ENCODE results near the gene CCDC157.

The CCDC157 gene

DNA sequence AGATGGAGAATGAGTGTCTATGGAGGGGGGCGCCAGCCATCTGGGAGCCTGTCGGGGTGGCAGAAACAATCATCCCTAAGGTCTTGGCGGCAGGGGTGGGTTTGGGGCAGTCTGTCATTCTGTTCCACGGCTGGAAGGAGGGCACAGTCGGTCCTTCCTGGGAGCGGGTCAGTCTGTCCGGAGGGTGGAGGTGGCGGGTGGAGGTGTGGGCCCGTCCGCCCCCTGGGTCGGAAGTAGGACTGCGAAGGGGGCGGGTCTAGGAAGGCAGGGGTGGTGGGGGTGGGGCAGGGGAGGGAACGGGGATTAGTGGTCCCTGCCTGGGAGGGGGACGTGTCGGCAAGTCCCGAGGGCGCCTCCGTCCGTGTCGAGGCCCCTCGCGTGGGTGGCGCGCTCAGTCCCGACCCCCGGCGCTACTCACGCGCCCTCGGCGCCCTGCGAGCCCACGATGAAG is 30.5 kb upstream of the CCDC157 start:
- H3K4me1 ChIP-seq (ENCODE audit: insufficient read depth, low read length, severe bottlenecking), result peaks cover 29% of the 10 kb centered on the region
- H3K27ac ChIP-seq (ENCODE audit: low read depth, low read length, poor library complexity, severe bottlenecking), result no peak overlapping the region
- no peaks in the 10 kb centered on the region for H4K20me1 ChIP-seq (ENCODE audit: insufficient read depth, low read length)
- no peaks in the 10 kb centered on the region for H3F3A ChIP-seq (ENCODE audit: insufficient read depth, low read length)
- no peaks in the 10 kb centered on the region for H3K79me2 ChIP-seq (ENCODE audit: insufficient read depth, low read length)
- TF ChIP-seq EZH2 (IDR thresholded peaks at IDR 0.05; ENCODE audit: borderline replicate concordance, low read length), result no peak
- TF ChIP-seq, protein P1, sequence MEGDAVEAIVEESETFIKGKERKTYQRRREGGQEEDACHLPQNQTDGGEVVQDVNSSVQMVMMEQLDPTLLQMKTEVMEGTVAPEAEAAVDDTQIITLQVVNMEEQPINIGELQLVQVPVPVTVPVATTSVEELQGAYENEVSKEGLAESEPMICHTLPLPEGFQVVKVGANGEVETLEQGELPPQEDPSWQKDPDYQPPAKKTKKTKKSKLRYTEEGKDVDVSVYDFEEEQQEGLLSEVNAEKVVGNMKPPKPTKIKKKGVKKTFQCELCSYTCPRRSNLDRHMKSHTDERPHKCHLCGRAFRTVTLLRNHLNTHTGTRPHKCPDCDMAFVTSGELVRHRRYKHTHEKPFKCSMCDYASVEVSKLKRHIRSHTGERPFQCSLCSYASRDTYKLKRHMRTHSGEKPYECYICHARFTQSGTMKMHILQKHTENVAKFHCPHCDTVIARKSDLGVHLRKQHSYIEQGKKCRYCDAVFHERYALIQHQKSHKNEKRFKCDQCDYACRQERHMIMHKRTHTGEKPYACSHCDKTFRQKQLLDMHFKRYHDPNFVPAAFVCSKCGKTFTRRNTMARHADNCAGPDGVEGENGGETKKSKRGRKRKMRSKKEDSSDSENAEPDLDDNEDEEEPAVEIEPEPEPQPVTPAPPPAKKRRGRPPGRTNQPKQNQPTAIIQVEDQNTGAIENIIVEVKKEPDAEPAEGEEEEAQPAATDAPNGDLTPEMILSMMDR (IDR thresholded peaks at IDR 0.05; ENCODE audit: low read length), result no peak
- H3K9me2 ChIP-seq (ENCODE audit: low read depth, low read length), result no peaks in the 10 kb centered on the region
- no peaks in the 10 kb centered on the region for H3K9me3 ChIP-seq (ENCODE audit: low read length)
- no peak overlapping the region for H2AFZ ChIP-seq (ENCODE audit: low read length)
- no peaks in the 10 kb centered on the region for H3K27me3 ChIP-seq (ENCODE audit: insufficient read depth, low read length)
- H3K9ac ChIP-seq (ENCODE audit: low read length), result peak overlapping the region; percentile 79
- peak overlapping the region; percentile 95 for H3K4me2 ChIP-seq (ENCODE audit: low read length)
- H3K36me3 ChIP-seq (ENCODE audit: insufficient read depth, low read length), result peaks cover 22% of the 10 kb centered on the region
- peak overlapping the region; percentile 93 for H3K4me3 ChIP-seq (ENCODE audit: low read depth, low read length, poor library complexity, severe bottlenecking)

DNA sequence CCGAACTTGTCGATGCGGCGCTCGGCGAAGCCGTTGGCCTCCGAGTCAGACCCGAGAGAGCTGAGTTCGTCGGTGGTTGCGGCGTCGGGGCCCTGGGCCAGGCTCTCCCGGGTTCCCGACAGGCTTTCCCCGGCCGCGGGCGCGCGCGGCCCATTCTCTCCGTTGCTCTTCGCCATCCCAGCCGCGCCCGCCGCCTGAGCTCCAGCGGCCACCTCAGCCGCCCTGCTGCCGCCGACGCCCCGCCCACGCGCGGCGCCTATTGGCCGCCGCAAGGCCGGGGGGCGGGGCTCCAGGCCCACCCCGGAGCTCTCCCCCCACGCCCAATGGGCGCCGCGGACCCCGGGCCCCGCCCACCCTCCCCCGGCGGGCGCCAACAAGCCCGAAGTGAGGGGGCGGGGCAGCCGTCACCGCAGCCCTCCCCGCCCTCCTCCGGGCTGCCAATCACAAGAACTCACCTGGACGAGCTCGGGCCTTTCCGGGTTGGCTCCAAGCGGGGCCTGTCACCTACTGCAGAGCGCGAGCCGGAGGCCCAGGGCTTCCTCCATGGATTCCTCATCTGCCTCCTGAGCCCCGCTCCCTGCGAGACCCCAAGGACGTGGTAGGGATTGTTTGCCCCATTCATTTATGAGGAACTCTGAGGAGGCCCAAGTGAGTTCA is 30.0 kb upstream of the CCDC157 start, which contains the start of gene TBC1D10A:
Gene TBC1D10A (minus strand): TSS at position 236 of the 657 bp plus-strand sequence. CDS start 60 bp downstream, at position 176.
- peaks cover 24% of the 10 kb centered on the region for H3K36me3 ChIP-seq (ENCODE audit: insufficient read depth, low read length)
- H3K79me2 ChIP-seq (ENCODE audit: insufficient read depth, low read length), result no peaks in the 10 kb centered on the region
- peak within 1 kb of the TSS; percentile 93 for H3K4me3 ChIP-seq (ENCODE audit: low read depth, low read length, poor library complexity, severe bottlenecking)
- no peak for TF ChIP-seq EZH2 (IDR thresholded peaks at IDR 0.05; ENCODE audit: borderline replicate concordance, low read length)
- TF ChIP-seq, protein P1 (IDR thresholded peaks at IDR 0.05; ENCODE audit: low read length), result no peak
- peak within 1 kb of the TSS; percentile 46 for H3K27ac ChIP-seq (ENCODE audit: low read depth, low read length, poor library complexity, severe bottlenecking)
- H3F3A ChIP-seq (ENCODE audit: insufficient read depth, low read length), result no peaks in the 10 kb centered on the region
- H3K4me1 ChIP-seq (ENCODE audit: insufficient read depth, low read length, severe bottlenecking), result peaks cover 29% of the 10 kb centered on the region
- H4K20me1 ChIP-seq (ENCODE audit: insufficient read depth, low read length), result no peaks in the 10 kb centered on the region
- H3K9me3 ChIP-seq (ENCODE audit: low read length), result no peaks in the 10 kb centered on the region
- H2AFZ ChIP-seq (ENCODE audit: low read length), result no peak within 1 kb of the TSS
- peak within 1 kb of the TSS; percentile 95 for H3K4me2 ChIP-seq (ENCODE audit: low read length)
- peak within 1 kb of the TSS; percentile 79 for H3K9ac ChIP-seq (ENCODE audit: low read length)
- no peaks in the 10 kb centered on the region for H3K27me3 ChIP-seq (ENCODE audit: insufficient read depth, low read length)
- no peaks in the 10 kb centered on the region for H3K9me2 ChIP-seq (ENCODE audit: low read depth, low read length)

DNA sequence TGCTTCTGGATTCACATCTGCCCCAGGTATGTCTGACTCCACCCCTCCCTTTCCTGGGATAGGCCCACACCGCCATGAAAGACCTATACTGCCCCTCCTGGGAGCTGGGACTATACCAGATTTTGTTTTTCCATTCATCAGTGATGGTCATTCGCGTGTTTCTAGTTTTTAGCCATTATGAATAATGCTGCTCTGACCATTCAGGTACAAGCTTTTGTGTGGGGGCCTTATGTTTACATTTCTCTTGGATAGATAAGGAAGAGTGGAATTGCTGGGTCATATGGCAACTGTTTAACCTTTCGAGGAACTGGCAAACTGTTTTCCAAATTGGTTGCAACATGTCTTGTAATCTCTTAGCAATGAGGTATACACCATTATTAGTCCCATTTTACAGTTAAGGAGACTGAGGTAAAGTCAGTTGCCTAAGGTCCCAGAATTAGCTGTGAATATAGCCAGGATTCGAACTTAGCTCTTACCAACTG is 28.9 kb upstream of the CCDC157 start:
- Histone ChIP-seq H3K9me2 (ENCODE audit: low read depth, low read length) (no peaks in the 10 kb centered on the region), H3K9ac (ENCODE audit: low read length) (no peak overlapping the region; the same call in 1 of the 2 replicates), H3K36me3 (ENCODE audit: insufficient read depth, low read length) (peaks cover 33% of the 10 kb centered on the region), H3K9me3 (ENCODE audit: low read length) (no peaks in the 10 kb centered on the region), H3K4me1 (ENCODE audit: insufficient read depth, low read length, severe bottlenecking) (peaks cover 29% of the 10 kb centered on the region), H3K79me2 (ENCODE audit: insufficient read depth, low read length) (no peaks in the 10 kb centered on the region), H3F3A (ENCODE audit: insufficient read depth, low read length) (no peaks in the 10 kb centered on the region), H3K4me3 (ENCODE audit: low read depth, low read length, poor library complexity, severe bottlenecking) (peak overlapping the region; percentile 63), H4K20me1 (ENCODE audit: insufficient read depth, low read length) (no peaks in the 10 kb centered on the region), H2AFZ (ENCODE audit: low read length) (no peak overlapping the region), H3K4me2 (ENCODE audit: low read length) (peak overlapping the region; percentile 68), H3K27me3 (ENCODE audit: insufficient read depth, low read length) (no peaks in the 10 kb centered on the region), H3K27ac (ENCODE audit: low read depth, low read length, poor library complexity, severe bottlenecking) (no peak overlapping the region)
- no peak for TF ChIP-seq EZH2 (IDR thresholded peaks at IDR 0.05; ENCODE audit: borderline replicate concordance, low read length)
- TF ChIP-seq, protein P1 (IDR thresholded peaks at IDR 0.05; ENCODE audit: low read length), result peak; percentile 35; the same call in 1 of the 2 replicates
